OCI-LY3 (cell line): ENCODE results near the gene SLC9A8.

Experiments used
- H2AFZ ChIP-seq: fragments of 200-600, 300-600 bp; shearing (Covaris generic); 2 replicates; pipeline ENCODE4 v1.6.0; 2014; ENCODE audit warnings: antibody characterized with exemption, low read depth, low read length
- H3K27ac ChIP-seq: fragments of 200-600, 300-600 bp; sonication (generic); 2 replicates; pipeline ENCODE4 v1.5.1; 2014; ENCODE audit warnings: mild to moderate bottlenecking, low read length, moderate library complexity, mixed read lengths
- H3K27me3 ChIP-seq: fragments of 200-600, 300-600 bp; sonication (generic); 2 replicates; pipeline ENCODE4 v1.6.1; 2014; ENCODE audit warnings: low read depth, low read length, mixed read lengths
- H3K36me3 ChIP-seq: fragments of 200-600, 300-600 bp; sonication (generic); replicated peaks from 2 replicates; pipeline ENCODE3; 2014; ENCODE audit warnings: low read depth, low read length, mixed read lengths
- H3K4me1 ChIP-seq: fragments of 300-600, 200-600 bp; sonication (generic); 2 replicates; pipeline ENCODE4 v1.6.1; 2014; ENCODE audit warnings: low read length, mixed read lengths
- H3K4me2 ChIP-seq: fragments of 200-600, 300-600 bp; sonication (generic); 2 replicates; pipeline ENCODE4 v1.6.1; 2014; ENCODE audit warnings: low read length, mixed read lengths
- H3K4me3 ChIP-seq: fragments of 300-600, 200-600 bp; sonication (generic); 2 replicates; pipeline ENCODE4 v1.5.1; 2014; ENCODE audit warnings: antibody characterized with exemption, mild to moderate bottlenecking, low read length, moderate library complexity
- H3K79me2 ChIP-seq: fragments of 300-600, 200-600 bp; shearing (Covaris generic); 2 replicates; pipeline ENCODE4 v1.6.1; 2014; ENCODE audit warnings: mild to moderate bottlenecking, low read length, mixed read lengths
- H3K9ac ChIP-seq: fragments of 300-600, 200-600 bp; shearing (Covaris generic); 2 replicates; pipeline ENCODE4 v1.6.0; 2014; ENCODE audit warnings: mild to moderate bottlenecking, low read length, moderate library complexity
- H3K9me3 ChIP-seq: fragments of 200-600, 300-600 bp; shearing (Covaris generic); 2 replicates; pipeline ENCODE4 v1.6.1; 2014; ENCODE audit warnings: low read length, mixed read lengths; ENCODE audit not compliant: insufficient read depth
- H4K20me1 ChIP-seq: fragments of 200-600, 300-600 bp; sonication (generic); 2 replicates; pipeline ENCODE4 v1.6.1; 2016; ENCODE audit warnings: low read length, mixed read lengths; ENCODE audit not compliant: insufficient read depth
- EZH2phosphoT487 ChIP-seq: fragments of 200-600 bp; shearing (Covaris generic); IDR thresholded peaks from 2 replicates; pipeline ENCODE4 v1.6.1; 2018; ENCODE audit warnings: antibody characterized with exemption, mixed run types, low read depth
- TF ChIP-seq, protein P1 (sequence below): fragments of 200-600, 300-600 bp; sonication (generic); IDR thresholded peaks from 2 replicates; pipeline ENCODE4 v1.5.1; 2014; ENCODE audit warnings: antibody characterized with exemption, low read length, low read depth

The SLC9A8 gene

DNA sequence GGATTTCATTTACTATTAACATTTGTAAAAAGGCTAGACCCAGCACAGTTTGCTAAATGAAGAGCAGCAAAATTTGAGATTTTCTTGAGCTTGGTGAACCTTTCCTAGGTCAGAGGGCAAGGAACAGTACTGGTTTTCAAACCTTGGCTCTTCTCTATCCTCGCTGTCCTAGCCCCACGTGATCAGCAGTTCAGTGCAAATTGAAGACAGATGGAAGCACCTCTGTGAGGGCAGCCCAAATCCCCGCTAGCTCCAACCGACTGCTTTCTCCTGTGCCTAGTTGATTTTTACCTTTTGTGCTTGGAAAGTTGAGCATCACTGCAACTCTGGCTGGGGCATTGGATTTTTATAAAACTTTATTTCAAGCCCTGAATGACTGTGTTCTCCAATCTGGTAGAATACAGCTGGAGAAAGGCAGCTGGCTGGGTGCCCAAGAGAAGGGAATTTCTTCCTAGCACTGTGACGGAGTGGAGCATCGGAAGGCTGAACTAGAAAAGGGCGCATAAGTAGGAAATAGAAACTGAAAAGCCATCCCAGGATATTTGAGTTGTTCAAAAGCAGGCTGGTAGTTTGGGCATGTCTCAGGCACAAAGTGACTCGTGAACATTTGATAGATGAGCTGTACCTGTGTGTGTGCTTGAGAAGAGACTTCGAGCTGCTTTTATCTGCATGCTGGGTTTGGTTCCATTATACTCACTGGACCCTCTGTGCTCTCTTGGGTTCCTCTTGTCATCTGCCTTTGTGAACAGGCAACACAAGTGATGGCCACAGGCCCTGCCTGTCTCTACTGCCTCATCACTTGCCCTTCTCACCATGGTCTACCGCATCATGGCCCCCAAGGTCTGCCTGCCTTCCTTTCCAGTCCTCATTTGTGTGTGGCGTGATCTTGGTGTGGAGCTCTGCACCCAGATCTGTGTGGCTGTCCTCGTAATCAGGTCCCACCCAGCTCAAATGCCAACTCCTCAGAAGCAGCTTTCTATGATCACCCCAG lies 125.8 kb downstream of the SLC9A8 start:
- H3K79me2 ChIP-seq, result peaks cover 72% of the 10 kb centered on the region
- peak overlapping the region; percentile 83; the same call in 1 of the 2 replicates for H3K9ac ChIP-seq
- TF ChIP-seq, protein P1, sequence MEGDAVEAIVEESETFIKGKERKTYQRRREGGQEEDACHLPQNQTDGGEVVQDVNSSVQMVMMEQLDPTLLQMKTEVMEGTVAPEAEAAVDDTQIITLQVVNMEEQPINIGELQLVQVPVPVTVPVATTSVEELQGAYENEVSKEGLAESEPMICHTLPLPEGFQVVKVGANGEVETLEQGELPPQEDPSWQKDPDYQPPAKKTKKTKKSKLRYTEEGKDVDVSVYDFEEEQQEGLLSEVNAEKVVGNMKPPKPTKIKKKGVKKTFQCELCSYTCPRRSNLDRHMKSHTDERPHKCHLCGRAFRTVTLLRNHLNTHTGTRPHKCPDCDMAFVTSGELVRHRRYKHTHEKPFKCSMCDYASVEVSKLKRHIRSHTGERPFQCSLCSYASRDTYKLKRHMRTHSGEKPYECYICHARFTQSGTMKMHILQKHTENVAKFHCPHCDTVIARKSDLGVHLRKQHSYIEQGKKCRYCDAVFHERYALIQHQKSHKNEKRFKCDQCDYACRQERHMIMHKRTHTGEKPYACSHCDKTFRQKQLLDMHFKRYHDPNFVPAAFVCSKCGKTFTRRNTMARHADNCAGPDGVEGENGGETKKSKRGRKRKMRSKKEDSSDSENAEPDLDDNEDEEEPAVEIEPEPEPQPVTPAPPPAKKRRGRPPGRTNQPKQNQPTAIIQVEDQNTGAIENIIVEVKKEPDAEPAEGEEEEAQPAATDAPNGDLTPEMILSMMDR, result no peak
- no peak for TF ChIP-seq EZH2phosphoT487
- peaks cover 28% of the 10 kb centered on the region for H3K4me1 ChIP-seq
- H3K4me3 ChIP-seq, result peak overlapping the region; percentile 77
- no peak overlapping the region for H3K27ac ChIP-seq
- no peaks in the 10 kb centered on the region for H3K27me3 ChIP-seq
- H3K4me2 ChIP-seq, result peak overlapping the region; percentile 97
- H3K9me3 ChIP-seq, result no peaks in the 10 kb centered on the region
- H4K20me1 ChIP-seq, result peaks cover 47% of the 10 kb centered on the region
- H2AFZ ChIP-seq, result no peak overlapping the region
- peaks cover 44% of the 10 kb centered on the region for H3K36me3 ChIP-seq

GRCh38 chr20:49941456-49941855 lies 128.8 kb downstream of the SLC9A8 start:
- Histone ChIP-seq H3K4me1 (peaks cover 17% of the 10 kb centered on the region), H3K9me3 (no peaks in the 10 kb centered on the region), H3K4me3 (no peak overlapping the region), H3K4me2 (no peak overlapping the region), H2AFZ (no peak overlapping the region), H3K9ac (no peak overlapping the region), H4K20me1 (peaks cover 47% of the 10 kb centered on the region), H3K79me2 (peaks cover 88% of the 10 kb centered on the region), H3K27me3 (no peaks in the 10 kb centered on the region), H3K36me3 (peaks cover 67% of the 10 kb centered on the region), H3K27ac (no peak overlapping the region)
- TF ChIP-seq, protein P1, result no peak
- TF ChIP-seq EZH2phosphoT487, result no peak
